ENCODE data around the gene FLOT1. TPM values are rescaled to one million over a fixed set of nuclear protein-coding genes. Genes with fewer than 3 reads are reported as not detected.

Gene FLOT1
- total RNA-seq, 2 donors from 2014 or later: 121 to 141 TPM

DNA sequence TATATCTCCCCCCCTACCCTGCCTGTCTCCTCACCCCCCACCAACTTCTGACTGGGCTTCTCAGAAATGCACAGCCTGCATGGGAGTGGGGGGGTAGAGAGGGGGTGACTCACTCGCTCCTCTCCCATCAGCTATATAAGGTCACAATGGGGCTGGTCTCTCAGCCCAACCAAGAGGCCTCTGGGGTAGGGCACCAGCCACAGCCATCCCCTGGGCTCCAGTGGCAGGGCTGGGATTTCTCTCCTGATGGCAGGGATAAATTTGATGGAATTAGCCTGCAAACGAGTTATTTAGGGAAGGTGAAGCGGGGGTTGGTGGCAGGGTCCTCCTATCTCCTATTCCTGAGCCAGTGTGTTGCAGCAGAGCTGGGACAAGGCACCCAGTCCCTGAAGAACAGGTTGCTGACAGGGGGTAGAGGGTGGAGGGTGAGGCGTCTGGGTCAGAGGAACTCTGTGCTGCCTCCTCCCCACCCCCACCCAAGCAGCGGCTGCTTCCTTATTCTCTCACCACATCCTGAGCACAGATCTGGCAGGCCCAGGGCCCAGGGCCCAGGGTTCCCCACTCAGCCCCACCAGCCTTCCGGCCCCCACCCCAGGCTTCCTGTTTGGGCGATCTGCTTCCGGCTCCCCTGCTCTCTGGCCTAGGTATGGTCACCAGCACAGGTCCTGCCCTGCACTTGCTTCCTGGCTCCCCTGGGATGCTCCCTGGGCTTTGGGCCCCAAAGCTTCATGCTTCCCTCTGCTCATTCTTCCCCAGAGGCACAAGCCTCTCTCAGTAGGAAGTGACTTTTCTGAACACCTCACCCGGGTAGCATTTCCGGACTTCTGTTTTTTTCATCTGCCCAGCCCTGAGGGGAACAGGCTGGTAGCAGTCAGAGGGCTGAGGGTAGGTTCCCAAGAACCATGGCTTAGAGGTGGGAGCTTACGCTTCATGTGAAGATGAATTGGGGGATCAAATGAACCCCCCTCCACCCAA is 60.1 kb downstream of the FLOT1 start:
- peaks cover 54% of the 10 kb centered on the region for H3K4me1 Mint-ChIP-seq
- no peak overlapping the region for H3K27ac ChIP-seq (ENCODE audit: low read depth, low read length)
- H3K27me3 ChIP-seq (ENCODE audit: control insufficient read depth, insufficient read depth, low read length, poor library complexity, severe bottlenecking): no peaks in the 10 kb centered on the region
- H3K9ac ChIP-seq (ENCODE audit: extremely low read depth, low read length, poor library complexity, severe bottlenecking): peak overlapping the region; percentile 31
- peaks cover 18% of the 10 kb centered on the region for H3K4me1 ChIP-seq (ENCODE audit: control insufficient read depth, insufficient read depth, low read length)
- peak; percentile 71 for DNase-seq
- peaks cover 27% of the 10 kb centered on the region for H3K36me3 ChIP-seq (ENCODE audit: control insufficient read depth, insufficient read depth, low read length)
- peak overlapping the region; percentile 95 for H3K4me3 ChIP-seq (ENCODE audit: low read length)
- peak overlapping the region; percentile 75 for H3K4me3 Mint-ChIP-seq
- no peaks in the 10 kb centered on the region for H3K27me3 Mint-ChIP-seq (ENCODE audit: insufficient read depth)
- TF ChIP-seq, protein P1, sequence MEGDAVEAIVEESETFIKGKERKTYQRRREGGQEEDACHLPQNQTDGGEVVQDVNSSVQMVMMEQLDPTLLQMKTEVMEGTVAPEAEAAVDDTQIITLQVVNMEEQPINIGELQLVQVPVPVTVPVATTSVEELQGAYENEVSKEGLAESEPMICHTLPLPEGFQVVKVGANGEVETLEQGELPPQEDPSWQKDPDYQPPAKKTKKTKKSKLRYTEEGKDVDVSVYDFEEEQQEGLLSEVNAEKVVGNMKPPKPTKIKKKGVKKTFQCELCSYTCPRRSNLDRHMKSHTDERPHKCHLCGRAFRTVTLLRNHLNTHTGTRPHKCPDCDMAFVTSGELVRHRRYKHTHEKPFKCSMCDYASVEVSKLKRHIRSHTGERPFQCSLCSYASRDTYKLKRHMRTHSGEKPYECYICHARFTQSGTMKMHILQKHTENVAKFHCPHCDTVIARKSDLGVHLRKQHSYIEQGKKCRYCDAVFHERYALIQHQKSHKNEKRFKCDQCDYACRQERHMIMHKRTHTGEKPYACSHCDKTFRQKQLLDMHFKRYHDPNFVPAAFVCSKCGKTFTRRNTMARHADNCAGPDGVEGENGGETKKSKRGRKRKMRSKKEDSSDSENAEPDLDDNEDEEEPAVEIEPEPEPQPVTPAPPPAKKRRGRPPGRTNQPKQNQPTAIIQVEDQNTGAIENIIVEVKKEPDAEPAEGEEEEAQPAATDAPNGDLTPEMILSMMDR (conservative IDR thresholded peaks at IDR 0.05): no peak
- no peaks in the 10 kb centered on the region for H3K9me3 Mint-ChIP-seq
- H3K36me3 Mint-ChIP-seq (ENCODE audit: low read depth): peaks cover 21% of the 10 kb centered on the region
- WGBS, 2 experiments (ENCODE audit: insufficient coverage in 1 of 2, insufficient read length in 1 of 2): 24 to 42% methylated on average over 5 to 10 of the region's 11 CpGs
- H3K9me3 ChIP-seq (ENCODE audit: control insufficient read depth, low read length): no peaks in the 10 kb centered on the region
- H3K27ac Mint-ChIP-seq: peak overlapping the region; percentile 61

DNA sequence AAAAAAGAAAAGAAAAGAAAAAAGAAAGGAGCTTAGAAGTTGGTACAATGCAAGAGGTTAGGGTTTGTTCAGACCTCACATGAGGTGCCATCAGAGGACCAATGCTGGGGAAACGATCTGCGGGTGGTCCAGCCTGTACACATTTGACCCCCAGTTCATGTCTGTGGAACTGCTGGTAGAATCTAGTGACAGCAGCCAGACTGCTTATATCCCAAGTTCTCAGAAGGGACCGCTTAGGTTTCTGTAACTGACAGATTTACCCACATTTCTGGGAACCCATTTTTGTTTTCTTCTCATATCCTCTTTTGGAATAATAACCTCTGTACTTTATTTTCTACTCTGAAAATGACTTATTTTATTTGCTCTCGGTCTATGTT is 60.7 kb downstream of the FLOT1 start:
- Mint-ChIP-seq H3K4me3 (peak overlapping the region; percentile 75), H3K4me1 (peaks cover 54% of the 10 kb centered on the region), H3K27me3 (ENCODE audit: insufficient read depth) (no peaks in the 10 kb centered on the region), H3K9me3 (no peaks in the 10 kb centered on the region), H3K27ac (no peak overlapping the region), H3K36me3 (ENCODE audit: low read depth) (peaks cover 26% of the 10 kb centered on the region)
- H3K9me3 ChIP-seq (ENCODE audit: control insufficient read depth, low read length): no peaks in the 10 kb centered on the region
- no peak overlapping the region for H3K27ac ChIP-seq (ENCODE audit: low read depth, low read length)
- H3K27me3 ChIP-seq (ENCODE audit: control insufficient read depth, insufficient read depth, low read length, poor library complexity, severe bottlenecking): no peaks in the 10 kb centered on the region
- H3K9ac ChIP-seq (ENCODE audit: extremely low read depth, low read length, poor library complexity, severe bottlenecking): no peak overlapping the region
- TF ChIP-seq, protein P1 (conservative IDR thresholded peaks at IDR 0.05): no peak
- WGBS, 2 experiments (ENCODE audit: insufficient coverage in 1 of 2, insufficient read length in 1 of 2): 88 to 93% methylated on average over 3 to 4 of the region's 4 CpGs
- peak overlapping the region; percentile 95 for H3K4me3 ChIP-seq (ENCODE audit: low read length)
- peaks cover 18% of the 10 kb centered on the region for H3K4me1 ChIP-seq (ENCODE audit: control insufficient read depth, insufficient read depth, low read length)
- no peak for DNase-seq
- H3K36me3 ChIP-seq (ENCODE audit: control insufficient read depth, insufficient read depth, low read length): peaks cover 34% of the 10 kb centered on the region

DNA sequence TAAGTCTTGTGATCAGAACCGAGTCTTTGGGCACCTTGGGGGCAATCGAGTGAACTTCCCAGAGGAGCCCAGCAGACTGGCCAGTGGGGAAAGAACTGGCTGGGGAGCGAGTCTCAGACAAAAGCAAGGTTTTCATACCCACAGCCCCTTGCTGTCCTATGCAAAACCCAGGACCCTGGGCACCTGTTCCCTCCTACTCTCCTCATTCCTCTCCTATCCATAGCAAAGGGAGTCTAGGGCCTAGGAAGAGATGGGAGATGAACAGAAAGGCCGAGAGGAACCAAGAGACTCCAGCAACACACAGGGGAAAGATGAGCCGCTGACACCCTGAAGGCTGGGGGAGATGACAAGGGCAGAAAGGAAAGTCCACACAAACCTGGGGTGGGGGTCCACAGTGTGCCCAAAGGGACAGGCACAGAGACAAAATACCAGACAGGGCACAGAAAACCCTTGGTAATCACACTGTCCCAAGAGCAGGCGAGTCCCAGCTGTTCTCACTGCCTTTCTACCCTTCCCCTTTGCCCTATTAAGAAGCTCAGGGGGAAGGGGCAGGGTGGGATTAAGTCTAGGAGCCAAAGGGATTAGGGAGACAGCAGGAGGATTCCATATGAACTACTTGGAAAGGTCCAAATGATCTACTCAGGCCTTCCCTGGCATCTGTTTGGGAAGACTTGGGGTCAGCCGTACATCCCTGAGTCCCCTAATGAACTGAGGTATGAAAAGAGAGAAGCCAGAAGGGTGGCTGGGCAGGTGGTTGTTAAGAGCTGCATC is 62.5 kb downstream of the FLOT1 start:
- H3K27ac Mint-ChIP-seq: peak overlapping the region; percentile 55
- Histone ChIP-seq H3K4me1 (ENCODE audit: control insufficient read depth, insufficient read depth, low read length) (peaks cover 12% of the 10 kb centered on the region), H3K36me3 (ENCODE audit: control insufficient read depth, insufficient read depth, low read length) (peaks cover 41% of the 10 kb centered on the region), H3K4me3 (ENCODE audit: low read length) (peak overlapping the region; percentile 65), H3K9me3 (ENCODE audit: control insufficient read depth, low read length) (no peaks in the 10 kb centered on the region), H3K27ac (ENCODE audit: low read depth, low read length) (peak overlapping the region; percentile 38), H3K9ac (ENCODE audit: extremely low read depth, low read length, poor library complexity, severe bottlenecking) (no peak overlapping the region), H3K27me3 (ENCODE audit: control insufficient read depth, insufficient read depth, low read length, poor library complexity, severe bottlenecking) (no peaks in the 10 kb centered on the region)
- peaks cover 47% of the 10 kb centered on the region for H3K4me1 Mint-ChIP-seq
- no peak for DNase-seq
- no peaks in the 10 kb centered on the region for H3K27me3 Mint-ChIP-seq (ENCODE audit: insufficient read depth)
- H3K36me3 Mint-ChIP-seq (ENCODE audit: low read depth): peaks cover 27% of the 10 kb centered on the region
- H3K4me3 Mint-ChIP-seq: no peak overlapping the region
- 80 to 86% methylated on average over 5 to 7 of the region's 7 CpGs for WGBS, 2 experiments (ENCODE audit: insufficient coverage in 1 of 2, insufficient read length in 1 of 2)
- H3K9me3 Mint-ChIP-seq: no peaks in the 10 kb centered on the region
- TF ChIP-seq, protein P1 (conservative IDR thresholded peaks at IDR 0.05): no peak
